Right lobe of liver (tissue), 4 donors: ENCODE measurements around the gene TPBGL.

ENCODE experiments used
- POLR2A ChIP-seq: fragments of 450-650 bp; IDR thresholded peaks from one replicate; pipeline ENCODE4 v1.6.1; 2017; ENCODE audit warnings: antibody characterized with exemption, mild to moderate bottlenecking
- TF ChIP-seq, protein P1 (sequence below), 4 donors: fragments of 200-600 bp in 3 of 4; fragments of 450-650 bp in 1 of 4; IDR thresholded peaks; one replicate each; pipeline versions ENCODE4 v1.5.1 to v1.8.0; 2016 to 2022; ENCODE audit warnings: antibody characterized with exemption in 4 of 4, mild to moderate bottlenecking in 2 of 4
- donor health status: DM: no; HTN: no; CAD: no.
- donor health status: DM: no; HTN: no; CAD: no.
- donor health status: DM: no; HTN: yes; CAD: no.

DNA sequence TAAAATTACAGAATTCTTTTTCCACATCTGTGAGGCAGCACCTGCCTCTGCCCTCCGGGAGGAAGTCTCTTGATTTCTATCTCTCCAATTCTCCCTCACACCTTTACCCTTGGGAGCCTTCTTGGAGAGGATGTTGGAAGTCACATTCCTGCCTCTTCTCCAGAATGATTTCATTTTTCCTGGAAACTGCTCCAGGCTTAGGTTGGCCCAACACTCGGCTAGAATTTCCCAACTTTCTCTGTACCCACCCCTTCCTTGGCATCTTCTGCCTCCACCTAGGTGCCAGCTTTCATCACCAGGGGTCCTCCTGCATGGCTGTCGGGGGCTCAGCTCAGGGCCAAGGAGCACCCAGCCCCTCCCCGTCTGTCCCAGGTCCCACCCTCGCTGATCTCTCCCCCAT is 46.4 kb upstream of the TPBGL start:
- TF ChIP-seq, protein P1, sequence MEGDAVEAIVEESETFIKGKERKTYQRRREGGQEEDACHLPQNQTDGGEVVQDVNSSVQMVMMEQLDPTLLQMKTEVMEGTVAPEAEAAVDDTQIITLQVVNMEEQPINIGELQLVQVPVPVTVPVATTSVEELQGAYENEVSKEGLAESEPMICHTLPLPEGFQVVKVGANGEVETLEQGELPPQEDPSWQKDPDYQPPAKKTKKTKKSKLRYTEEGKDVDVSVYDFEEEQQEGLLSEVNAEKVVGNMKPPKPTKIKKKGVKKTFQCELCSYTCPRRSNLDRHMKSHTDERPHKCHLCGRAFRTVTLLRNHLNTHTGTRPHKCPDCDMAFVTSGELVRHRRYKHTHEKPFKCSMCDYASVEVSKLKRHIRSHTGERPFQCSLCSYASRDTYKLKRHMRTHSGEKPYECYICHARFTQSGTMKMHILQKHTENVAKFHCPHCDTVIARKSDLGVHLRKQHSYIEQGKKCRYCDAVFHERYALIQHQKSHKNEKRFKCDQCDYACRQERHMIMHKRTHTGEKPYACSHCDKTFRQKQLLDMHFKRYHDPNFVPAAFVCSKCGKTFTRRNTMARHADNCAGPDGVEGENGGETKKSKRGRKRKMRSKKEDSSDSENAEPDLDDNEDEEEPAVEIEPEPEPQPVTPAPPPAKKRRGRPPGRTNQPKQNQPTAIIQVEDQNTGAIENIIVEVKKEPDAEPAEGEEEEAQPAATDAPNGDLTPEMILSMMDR (IDR thresholded peaks at IDR 0.05): no peak
- no peak for TF ChIP-seq POLR2A
